Measurements from ENCODE around the gene CIZ1. TPM values are rescaled to one million over a fixed set of nuclear protein-coding genes. Genes with fewer than 3 reads are reported as not detected.
"Not testable (repeated sequence)": the region's sequence is repeated elsewhere in the genome, so short reads cannot be mapped to it uniquely, and the experiment has no call there.

The CIZ1 gene
- total RNA-seq, 1 donor from 2014 or later: 101 TPM

GRCh38 chr9:128185979-128186965 lies 5.1 kb downstream of the CIZ1 start:
- Histone ChIP-seq H3K4me1 (peaks cover 19% of the 10 kb centered on the region), H3K27me3 (no peaks in the 10 kb centered on the region), H3K9me3 (no peaks in the 10 kb centered on the region), H3K4me3 (no peak overlapping the region), H3K36me3 (peaks cover 0 to 32% of the 10 kb centered on the region in 2 donors), H3K27ac (no peak overlapping the region)
- intact Hi-C loops (cut with DNase I): no loop called here
- TF ChIP-seq CTCF (IDR thresholded peaks at IDR 0.05) (no peak), POLR2A (IDR thresholded peaks at IDR 0.05) (no peak), POLR2AphosphoS5 (IDR thresholded peaks at IDR 0.05; ENCODE audit: insufficient read depth in 1 of 2, low read depth in 1 of 2) (no peak)
- no peak for DNase-seq (ENCODE audit: extremely low spot score in 2 of 2)

DNA sequence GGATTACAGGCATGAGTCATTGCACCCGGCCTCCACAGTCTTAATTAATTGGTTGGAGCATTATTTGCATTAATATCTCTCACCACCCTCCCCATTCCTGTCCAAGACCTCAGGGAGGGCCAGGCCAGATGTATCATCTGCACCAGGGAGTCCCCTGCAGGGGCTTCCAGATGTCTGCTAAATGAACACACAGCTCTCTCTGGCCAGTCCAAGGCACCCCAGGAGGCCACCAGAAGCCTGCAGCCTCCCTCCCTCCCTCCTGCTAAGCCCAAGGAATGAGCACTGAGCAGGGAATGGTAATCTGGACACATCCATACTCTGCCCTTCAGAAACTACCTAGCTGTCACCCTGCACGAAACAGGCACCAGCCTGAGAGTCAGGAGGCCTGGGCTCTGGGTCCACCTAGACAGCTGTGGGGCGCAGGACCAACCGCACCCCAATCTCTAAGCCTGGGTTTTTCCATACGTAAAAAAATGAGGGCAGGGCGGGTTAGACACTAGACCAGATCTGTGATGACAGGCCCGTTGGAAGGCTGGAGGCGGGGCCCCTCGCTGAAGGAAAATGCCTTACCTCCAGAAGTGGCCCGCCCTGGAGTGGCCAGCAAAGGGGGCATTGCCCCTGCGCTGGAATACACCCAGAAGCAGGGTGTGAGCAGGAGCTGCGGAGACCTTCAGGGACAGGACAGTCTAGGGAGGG lies 8.3 kb downstream of the CIZ1 start:
- peak overlapping the region; percentile 4 for H3K27ac ChIP-seq

GRCh38 chr9:128181480-128181879 lies 9.9 kb downstream of the CIZ1 start:
- H3K27me3 ChIP-seq; DNase-seq (ENCODE audit: extremely low spot score in 2 of 2); H3K4me1 ChIP-seq; H3K27ac ChIP-seq; intact Hi-C loops (cut with DNase I); H3K4me3 ChIP-seq; H3K9me3 ChIP-seq: not testable (repeated sequence)
- TF ChIP-seq CTCF (IDR thresholded peaks at IDR 0.05): peak in 1 of 3 experiments; percentile 47
- peaks cover 0 to 63% of the 10 kb centered on the region in 2 donors for H3K36me3 ChIP-seq

More for the DNA sequence above, 8.3 kb downstream of the CIZ1 start:
- peaks cover 0 to 49% of the 10 kb centered on the region in 2 donors for H3K36me3 ChIP-seq
- no peaks in the 10 kb centered on the region for H3K27me3 ChIP-seq
- no peaks in the 10 kb centered on the region for H3K9me3 ChIP-seq
- no peaks in the 10 kb centered on the region for H3K4me1 ChIP-seq
- peak in 1 of 2 donors; percentile 72 for DNase-seq (ENCODE audit: extremely low spot score in 2 of 2)
- TF ChIP-seq CTCF (IDR thresholded peaks at IDR 0.05) (no peak), POLR2AphosphoS5 (IDR thresholded peaks at IDR 0.05; ENCODE audit: insufficient read depth in 1 of 2, low read depth in 1 of 2) (no peak), POLR2A (IDR thresholded peaks at IDR 0.05) (no peak)
- no peak overlapping the region for H3K4me3 ChIP-seq
- intact Hi-C loops (cut with DNase I): no loop called here

DNA sequence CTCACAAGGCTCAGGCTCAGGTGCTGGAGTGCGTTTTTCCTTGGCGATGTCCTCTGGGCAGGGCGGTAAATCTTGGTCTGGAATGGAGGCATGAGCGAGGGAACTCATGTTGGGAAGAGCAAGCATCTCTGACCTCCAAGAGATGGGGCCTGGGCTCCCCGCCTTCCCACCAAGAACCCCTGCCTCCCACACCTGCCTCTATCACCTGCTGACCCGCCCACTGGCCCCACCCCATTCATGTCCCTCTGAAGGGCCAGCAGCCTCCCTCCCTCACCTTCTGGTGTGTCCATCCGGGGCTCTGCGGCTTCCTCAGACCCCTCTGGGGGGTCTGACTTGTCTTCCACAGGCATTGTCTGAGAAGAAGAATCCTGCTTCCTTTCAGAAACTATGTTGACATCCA lies 10.9 kb downstream of the CIZ1 start:
- Histone ChIP-seq H3K36me3 (peaks cover 0 to 67% of the 10 kb centered on the region in 2 donors), H3K27me3 (no peaks in the 10 kb centered on the region), H3K4me1 (no peaks in the 10 kb centered on the region), H3K27ac (no peak overlapping the region), H3K4me3 (no peak overlapping the region), H3K9me3 (no peaks in the 10 kb centered on the region)
- intact Hi-C loops (cut with DNase I): no loop called here
- TF ChIP-seq CTCF (IDR thresholded peaks at IDR 0.05) (no peak), POLR2A (IDR thresholded peaks at IDR 0.05) (no peak), POLR2AphosphoS5 (IDR thresholded peaks at IDR 0.05; ENCODE audit: insufficient read depth in 1 of 2, low read depth in 1 of 2) (no peak)
- DNase-seq (ENCODE audit: extremely low spot score in 2 of 2): no peak

Measured in vagina (tissue), 2 donors.